Measurements from ENCODE around the gene C16orf74.

The C16orf74 gene

DNA sequence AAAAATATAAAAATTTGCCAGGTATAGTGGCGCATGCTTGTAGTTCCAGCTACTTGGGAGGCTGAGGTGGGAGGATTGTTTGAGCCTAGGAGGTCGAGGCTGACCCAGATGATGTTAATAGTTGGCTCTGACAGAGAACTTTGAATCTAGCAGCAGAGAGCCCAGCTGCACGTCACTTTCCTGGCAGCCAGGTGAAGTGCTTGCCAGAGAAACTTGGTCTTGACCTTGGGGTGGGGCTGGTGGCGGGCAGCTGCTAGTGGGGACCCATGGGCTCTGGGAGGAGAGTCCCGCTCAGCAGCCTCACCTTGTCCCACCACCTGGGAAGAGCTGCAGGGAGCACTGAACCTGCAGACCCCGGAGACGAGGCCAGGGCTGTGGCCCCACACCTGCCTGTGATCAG lies 3.1 kb upstream of the C16orf74 start:
- Histone ChIP-seq H3K27ac (no peak overlapping the region), H3K4me3 (no peak overlapping the region), H3K27me3 (peaks cover 0 to 62% of the 10 kb centered on the region in 2 donors), H3K9me3 (no peaks in the 10 kb centered on the region), H3K36me3 (no peaks in the 10 kb centered on the region), H3K4me1 (peaks cover 0 to 29% (median 18%) of the 10 kb centered on the region in 4 donors)
- TF ChIP-seq, protein P1, sequence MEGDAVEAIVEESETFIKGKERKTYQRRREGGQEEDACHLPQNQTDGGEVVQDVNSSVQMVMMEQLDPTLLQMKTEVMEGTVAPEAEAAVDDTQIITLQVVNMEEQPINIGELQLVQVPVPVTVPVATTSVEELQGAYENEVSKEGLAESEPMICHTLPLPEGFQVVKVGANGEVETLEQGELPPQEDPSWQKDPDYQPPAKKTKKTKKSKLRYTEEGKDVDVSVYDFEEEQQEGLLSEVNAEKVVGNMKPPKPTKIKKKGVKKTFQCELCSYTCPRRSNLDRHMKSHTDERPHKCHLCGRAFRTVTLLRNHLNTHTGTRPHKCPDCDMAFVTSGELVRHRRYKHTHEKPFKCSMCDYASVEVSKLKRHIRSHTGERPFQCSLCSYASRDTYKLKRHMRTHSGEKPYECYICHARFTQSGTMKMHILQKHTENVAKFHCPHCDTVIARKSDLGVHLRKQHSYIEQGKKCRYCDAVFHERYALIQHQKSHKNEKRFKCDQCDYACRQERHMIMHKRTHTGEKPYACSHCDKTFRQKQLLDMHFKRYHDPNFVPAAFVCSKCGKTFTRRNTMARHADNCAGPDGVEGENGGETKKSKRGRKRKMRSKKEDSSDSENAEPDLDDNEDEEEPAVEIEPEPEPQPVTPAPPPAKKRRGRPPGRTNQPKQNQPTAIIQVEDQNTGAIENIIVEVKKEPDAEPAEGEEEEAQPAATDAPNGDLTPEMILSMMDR (IDR thresholded peaks at IDR 0.05), result no peak
- intact Hi-C loops (cut with DNase I; ENCODE audit: low total_unique reads), result no loop called here
- DNase-seq, result no peak

DNA sequence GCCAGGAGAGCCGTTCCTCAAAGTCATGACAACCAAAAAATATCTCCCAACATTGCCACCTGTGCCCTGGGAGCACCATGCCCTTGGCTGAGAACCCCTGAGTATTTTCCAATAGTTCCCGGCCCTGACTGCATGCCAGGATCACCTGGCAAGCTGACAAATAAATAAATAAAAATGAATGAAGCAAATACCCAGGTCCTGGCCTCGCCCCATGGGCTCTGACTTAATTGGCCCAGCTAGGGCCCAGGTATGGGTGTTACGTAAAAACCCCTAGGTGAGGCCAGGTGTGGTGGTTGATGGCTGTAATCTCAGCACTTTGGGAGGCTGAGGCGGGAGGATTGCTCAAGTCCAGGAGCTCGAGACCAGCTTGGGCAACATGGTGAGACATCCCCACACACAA lies 2.7 kb upstream of the C16orf74 start:
- Histone ChIP-seq H3K9me3 (no peaks in the 10 kb centered on the region), H3K4me3 (no peak overlapping the region), H3K27ac (no peak overlapping the region), H3K27me3 (peaks cover 0 to 63% of the 10 kb centered on the region in 2 donors), H3K36me3 (no peaks in the 10 kb centered on the region), H3K4me1 (peaks cover 0 to 29% (median 18%) of the 10 kb centered on the region in 4 donors)
- intact Hi-C loops (cut with DNase I; ENCODE audit: low total_unique reads), result no loop called here
- no peak for DNase-seq
- TF ChIP-seq, protein P1 (IDR thresholded peaks at IDR 0.05), result no peak

DNA sequence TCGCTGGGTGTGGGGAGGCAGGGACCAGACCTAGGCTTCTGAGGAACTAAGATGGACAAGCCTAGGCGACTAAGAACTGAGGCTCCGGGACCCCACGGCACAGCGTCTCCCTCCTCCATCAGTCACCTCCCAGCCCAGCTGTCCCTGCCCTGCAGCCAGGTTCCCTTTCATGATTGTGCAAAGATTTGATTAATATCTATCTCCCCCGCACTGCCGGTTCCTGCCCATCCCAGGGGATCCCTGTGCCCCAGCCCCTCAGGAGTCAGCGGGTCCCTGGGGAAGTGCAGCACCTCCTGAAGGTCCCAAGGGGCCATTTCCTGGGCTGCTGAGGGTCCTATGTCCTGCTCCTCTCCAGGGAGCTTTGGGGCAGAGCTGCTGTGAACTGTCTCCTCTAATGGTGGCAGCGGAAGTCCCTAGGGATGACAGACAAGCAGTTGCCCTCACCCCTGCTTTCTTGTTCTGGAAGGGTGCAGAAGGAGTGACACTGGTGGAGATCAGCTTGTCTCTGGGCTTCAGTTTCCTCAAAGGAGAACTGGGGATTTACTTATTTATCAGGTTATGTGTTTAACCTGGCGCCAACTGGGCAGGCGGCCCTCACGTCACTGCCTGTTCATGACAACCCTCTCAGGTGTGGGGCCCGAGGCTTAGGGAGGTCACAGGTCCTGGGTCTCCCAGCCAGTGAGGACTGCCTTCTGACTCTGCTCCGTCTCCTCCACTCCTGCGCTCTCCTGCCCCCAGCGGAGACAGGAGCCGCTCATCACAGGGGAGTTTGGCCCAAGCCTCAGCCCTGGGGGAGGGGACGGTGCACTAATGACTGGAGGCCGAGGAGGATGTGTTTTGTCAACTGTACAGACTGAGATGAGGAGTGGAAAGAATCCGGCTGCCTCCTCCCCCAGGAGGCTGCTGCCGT lies 1.9 kb upstream of the C16orf74 start:
- TF ChIP-seq, protein P1 (IDR thresholded peaks at IDR 0.05), result no peak
- intact Hi-C loops (cut with DNase I; ENCODE audit: low total_unique reads), result no loop called here
- Histone ChIP-seq H3K4me1 (peaks cover 0 to 29% (median 18%) of the 10 kb centered on the region in 4 donors), H3K27me3 (peaks cover 0 to 68% of the 10 kb centered on the region in 2 donors), H3K36me3 (no peaks in the 10 kb centered on the region), H3K4me3 (no peak overlapping the region), H3K9me3 (no peaks in the 10 kb centered on the region), H3K27ac (no peak overlapping the region)
- DNase-seq, result no peak

DNA sequence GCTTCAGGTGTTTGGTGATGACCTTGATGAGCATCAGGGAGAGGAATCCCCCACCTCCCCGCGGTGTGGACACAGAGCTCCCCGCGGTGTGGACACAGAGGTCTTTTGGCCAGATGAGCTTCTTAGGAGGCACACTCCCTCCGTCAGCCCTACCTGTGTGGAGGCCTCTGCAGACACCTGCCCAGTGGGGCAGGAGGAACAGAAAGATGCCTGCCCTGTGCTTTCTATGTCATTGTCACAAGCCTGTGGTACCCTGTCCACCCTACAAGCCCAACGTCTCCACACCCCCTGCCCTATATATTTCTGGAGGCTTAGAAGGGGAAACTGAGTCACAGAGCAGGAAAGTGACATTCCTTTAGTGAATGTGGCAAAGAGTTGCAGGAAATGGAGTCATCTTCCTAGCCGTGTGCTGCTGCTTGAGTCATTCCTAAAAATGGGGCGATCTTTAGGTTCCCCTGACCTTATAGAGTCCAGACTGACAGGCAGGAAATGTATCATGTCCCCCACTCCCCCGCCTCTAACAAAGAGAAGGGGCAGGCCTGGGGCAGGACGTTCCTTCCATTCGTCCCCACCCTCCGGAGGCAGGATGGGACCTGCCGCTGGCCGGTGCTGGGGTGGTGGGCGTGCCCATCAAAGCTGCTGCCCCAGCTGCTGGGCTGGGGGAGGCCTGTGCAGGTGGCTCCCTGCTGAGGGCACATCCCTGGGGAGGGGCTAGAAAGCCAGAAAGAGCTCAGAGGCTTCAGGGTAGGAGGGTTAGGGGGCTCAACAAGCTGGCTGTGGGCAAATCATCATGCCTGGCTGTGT lies 1.0 kb upstream of the C16orf74 start:
- H3K4me3 ChIP-seq, result no peak overlapping the region
- no peak for DNase-seq
- H3K27ac ChIP-seq, result no peak overlapping the region
- TF ChIP-seq, protein P1 (IDR thresholded peaks at IDR 0.05), result no peak
- H3K4me1 ChIP-seq, result peaks cover 0 to 29% (median 18%) of the 10 kb centered on the region in 4 donors
- peaks cover 0 to 77% of the 10 kb centered on the region in 2 donors for H3K27me3 ChIP-seq
- H3K9me3 ChIP-seq, result no peaks in the 10 kb centered on the region
- H3K36me3 ChIP-seq, result no peaks in the 10 kb centered on the region
- intact Hi-C loops (cut with DNase I; ENCODE audit: low total_unique reads), result no loop called here

DNA sequence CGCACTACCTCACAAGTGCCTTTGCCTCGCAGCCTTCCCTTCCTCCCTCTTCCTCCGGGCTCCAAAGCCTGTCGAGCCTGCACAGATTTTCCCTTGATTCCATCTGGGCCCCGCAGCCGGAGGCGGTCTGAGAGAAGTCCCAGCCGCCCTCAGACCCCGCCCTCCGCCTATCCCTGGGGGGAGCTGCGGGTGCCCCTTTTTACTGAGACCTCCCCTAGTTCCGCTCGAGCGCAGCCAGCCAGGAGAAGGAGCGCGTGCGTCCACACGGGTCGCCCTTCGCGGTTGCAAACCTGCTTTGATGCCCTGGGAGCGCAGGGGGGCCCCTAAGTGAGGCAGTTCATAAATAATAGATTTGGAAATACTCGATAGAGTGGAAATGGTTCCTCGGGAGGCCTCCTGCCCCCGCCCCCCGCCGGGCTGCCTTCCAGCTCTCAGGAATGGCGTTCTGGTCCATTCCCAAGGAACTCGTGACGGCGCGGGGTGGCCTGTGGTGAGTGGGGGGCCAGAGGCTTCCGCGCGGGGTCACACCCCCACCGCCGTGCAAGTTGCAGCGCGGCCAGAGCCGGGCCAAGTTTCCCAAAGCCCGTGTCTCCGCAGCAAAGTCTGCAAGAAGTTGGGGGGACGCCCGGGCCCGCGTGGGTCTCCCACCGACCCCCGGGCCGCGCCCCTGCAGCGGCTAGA lies 610 bp downstream of the C16orf74 start:
- H3K36me3 ChIP-seq, result no peaks in the 10 kb centered on the region
- peaks cover 0 to 90% of the 10 kb centered on the region in 2 donors for H3K27me3 ChIP-seq
- TF ChIP-seq, protein P1 (IDR thresholded peaks at IDR 0.05), result no peak
- intact Hi-C loops (cut with DNase I; ENCODE audit: low total_unique reads), result no loop called here
- peaks cover 0 to 29% (median 18%) of the 10 kb centered on the region in 4 donors for H3K4me1 ChIP-seq
- H3K4me3 ChIP-seq, result peak overlapping the region; percentile 45 to 59
- H3K27ac ChIP-seq, result no peak overlapping the region
- no peak for DNase-seq
- H3K9me3 ChIP-seq, result no peaks in the 10 kb centered on the region

Data from tibial artery (tissue), 4 donors.